Lower leg skin (tissue), 3 donors: ENCODE measurements around the gene STN1.

Experiments
- POLR2A ChIP-seq, 2 donors: fragments of 450-650 bp; IDR thresholded peaks; one replicate each; pipeline ENCODE4 v1.6.1; 2016 to 2017; ENCODE audit warnings: antibody characterized with exemption in 2 of 2, mild to moderate bottlenecking in 1 of 2, moderate library complexity in 1 of 2
- TF ChIP-seq, protein P1 (sequence below), 3 donors: fragments of 450-650 bp; IDR thresholded peaks; one replicate each; pipeline ENCODE4 v1.5.1; 2016; ENCODE audit warnings: antibody characterized with exemption in 3 of 3, mild to moderate bottlenecking in 3 of 3, moderate library complexity in 2 of 3

DNA sequence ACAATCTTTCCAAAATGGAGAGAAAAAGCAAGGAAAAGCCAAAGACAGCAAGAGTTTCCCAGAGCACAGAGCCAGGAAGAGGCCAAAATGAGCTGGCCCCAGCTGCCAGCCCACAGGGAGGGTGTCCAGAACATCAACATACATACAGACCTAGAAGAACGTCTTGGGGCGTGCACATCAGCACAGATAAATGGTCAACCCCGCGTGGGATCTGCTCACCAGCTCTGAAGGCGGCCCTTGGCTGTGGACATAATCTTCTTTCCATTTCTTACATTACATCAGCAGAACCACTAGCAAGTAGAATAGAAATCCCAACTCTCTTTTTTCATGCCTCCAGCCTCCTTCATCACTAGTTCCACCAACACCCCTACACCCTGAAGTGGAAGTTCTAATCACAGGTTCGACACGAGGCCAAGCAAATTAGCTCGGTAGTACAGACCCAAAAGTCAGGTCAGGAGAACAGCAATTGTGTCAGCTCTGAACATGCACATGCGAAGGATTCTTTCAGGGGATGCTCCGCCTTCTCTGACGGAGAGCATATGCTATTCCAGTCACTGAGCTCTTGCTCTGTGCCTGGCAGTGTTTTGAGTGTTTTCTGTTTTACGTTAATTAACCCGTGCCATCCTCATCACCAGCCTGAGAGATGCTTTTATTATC lies 79.0 kb downstream of the STN1 start:
- TF ChIP-seq, protein P1, sequence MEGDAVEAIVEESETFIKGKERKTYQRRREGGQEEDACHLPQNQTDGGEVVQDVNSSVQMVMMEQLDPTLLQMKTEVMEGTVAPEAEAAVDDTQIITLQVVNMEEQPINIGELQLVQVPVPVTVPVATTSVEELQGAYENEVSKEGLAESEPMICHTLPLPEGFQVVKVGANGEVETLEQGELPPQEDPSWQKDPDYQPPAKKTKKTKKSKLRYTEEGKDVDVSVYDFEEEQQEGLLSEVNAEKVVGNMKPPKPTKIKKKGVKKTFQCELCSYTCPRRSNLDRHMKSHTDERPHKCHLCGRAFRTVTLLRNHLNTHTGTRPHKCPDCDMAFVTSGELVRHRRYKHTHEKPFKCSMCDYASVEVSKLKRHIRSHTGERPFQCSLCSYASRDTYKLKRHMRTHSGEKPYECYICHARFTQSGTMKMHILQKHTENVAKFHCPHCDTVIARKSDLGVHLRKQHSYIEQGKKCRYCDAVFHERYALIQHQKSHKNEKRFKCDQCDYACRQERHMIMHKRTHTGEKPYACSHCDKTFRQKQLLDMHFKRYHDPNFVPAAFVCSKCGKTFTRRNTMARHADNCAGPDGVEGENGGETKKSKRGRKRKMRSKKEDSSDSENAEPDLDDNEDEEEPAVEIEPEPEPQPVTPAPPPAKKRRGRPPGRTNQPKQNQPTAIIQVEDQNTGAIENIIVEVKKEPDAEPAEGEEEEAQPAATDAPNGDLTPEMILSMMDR (IDR thresholded peaks at IDR 0.05), result no peak
- TF ChIP-seq POLR2A (IDR thresholded peaks at IDR 0.05), result no peak
